GM12874 (cell line): ENCODE data around the gene TRNT1.

Experiments used
- CTCF ChIP-seq: IDR thresholded peaks from 2 replicates; pipeline ENCODE4 v1.5.1; 2011; ENCODE audit warnings: low read depth, mild to moderate bottlenecking, control low read depth, low read length, moderate library complexity; ENCODE audit not compliant: insufficient read depth

Gene TRNT1

DNA sequence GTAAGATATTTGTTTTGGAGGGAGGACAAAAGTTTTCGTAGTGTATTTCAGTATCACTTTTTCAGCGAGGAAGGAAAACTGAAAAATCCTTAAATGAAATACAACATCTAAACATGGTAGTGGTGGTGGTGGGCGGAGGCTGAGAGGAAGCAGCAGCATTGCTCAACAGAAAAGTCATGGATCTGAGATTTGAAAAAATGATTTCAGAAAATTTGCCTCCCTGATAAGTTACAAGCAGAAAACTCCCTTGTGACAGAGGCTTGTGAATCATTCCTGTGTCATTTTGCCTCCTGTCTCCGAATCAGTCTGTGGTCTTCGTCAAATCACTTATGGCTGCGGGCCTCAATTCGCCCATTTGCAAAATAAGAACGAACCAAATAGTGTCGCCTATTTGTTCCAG lies 53.7 kb downstream of the TRNT1 start:
- no peak for TF ChIP-seq CTCF

- TF ChIP-seq CTCF = no peak
Measured at GRCh38 chr3:3184876-3185275, 58.1 kb downstream of the TRNT1 start.

- TF ChIP-seq CTCF = no peak
Measured at GRCh38 chr3:3189102-3189727, 62.5 kb downstream of the TRNT1 start.

- TF ChIP-seq CTCF = no peak
Measured at GRCh38 chr3:3189961-3190360, 63.2 kb downstream of the TRNT1 start.

- no peak for TF ChIP-seq CTCF
Measured at GRCh38 chr3:3191675-3192285, 65.0 kb downstream of the TRNT1 start.

GRCh38 chr3:3192286-3192675 lies 65.5 kb downstream of the TRNT1 start:
- no peak for TF ChIP-seq CTCF

- TF ChIP-seq CTCF = no peak
Measured at GRCh38 chr3:3194861-3195260, 68.1 kb downstream of the TRNT1 start.
